ENCODE measurements around the gene SFI1.
"Not testable (repeated sequence)": the region's sequence is repeated elsewhere in the genome, so short reads cannot be mapped to it uniquely, and the experiment has no call there.

The SFI1 gene

DNA sequence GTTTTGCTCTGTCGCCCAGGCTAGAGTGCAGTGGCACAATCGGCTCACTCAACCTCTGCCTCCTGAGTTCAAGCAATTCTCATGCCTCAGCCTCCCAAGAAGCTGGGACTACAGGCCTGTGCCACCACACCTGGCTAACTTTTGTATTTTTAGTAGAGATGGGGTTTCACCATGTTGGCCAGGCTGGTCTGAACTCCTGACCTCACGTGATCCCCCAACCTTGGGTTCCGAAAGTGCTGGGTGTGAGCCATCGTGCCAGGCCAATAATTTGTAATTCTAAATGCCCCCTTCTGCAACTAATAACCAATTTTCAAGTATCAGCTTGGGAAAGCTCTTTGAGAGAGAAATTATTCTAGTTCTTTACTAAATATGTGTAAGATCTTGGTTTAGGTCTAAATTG is 3.0 kb upstream of the SFI1 start:
- FAIRE-seq: not testable (repeated sequence)

DNA sequence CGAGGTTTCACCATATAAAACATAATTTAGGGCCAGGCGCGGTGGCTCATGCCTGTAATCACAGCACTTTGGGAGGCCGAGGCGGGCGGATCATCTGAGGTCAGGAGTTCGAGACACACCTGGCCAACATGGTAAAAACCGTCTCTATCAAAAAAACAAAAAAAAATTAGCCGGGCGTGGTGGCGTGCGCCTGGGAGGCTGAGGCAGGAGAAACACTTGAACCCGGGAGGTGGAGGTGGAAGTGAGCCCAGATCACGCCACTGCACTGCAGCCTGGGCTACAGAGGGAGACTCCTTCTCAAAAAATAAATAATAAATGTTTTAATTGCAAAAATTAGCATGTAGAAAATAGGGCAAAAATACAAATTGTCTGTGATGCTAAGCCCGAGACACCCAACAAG is 993 bp upstream of the SFI1 start:
- FAIRE-seq: no peak

DNA sequence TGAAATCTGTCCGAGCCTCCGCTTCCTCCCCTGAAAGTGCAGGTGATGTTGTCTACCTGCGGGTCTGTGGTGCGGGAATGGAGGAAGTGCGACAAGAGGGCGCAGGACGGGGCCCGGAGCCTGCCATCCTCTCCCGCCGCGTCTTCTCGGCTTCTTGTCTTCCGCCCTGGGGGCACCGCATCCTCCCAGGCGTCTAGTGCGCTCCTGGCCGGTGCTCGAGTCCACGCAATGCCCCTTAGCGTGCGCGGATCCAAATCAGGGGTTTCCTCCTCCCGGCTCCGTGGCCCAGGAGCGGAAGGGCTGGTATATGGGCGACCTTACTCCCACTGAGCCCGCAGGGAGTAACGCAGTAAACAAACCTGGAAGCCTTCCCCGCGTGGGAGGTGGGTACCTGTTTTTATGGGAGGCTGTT is 405 bp downstream of the SFI1 start:
- no peak for FAIRE-seq

DNA sequence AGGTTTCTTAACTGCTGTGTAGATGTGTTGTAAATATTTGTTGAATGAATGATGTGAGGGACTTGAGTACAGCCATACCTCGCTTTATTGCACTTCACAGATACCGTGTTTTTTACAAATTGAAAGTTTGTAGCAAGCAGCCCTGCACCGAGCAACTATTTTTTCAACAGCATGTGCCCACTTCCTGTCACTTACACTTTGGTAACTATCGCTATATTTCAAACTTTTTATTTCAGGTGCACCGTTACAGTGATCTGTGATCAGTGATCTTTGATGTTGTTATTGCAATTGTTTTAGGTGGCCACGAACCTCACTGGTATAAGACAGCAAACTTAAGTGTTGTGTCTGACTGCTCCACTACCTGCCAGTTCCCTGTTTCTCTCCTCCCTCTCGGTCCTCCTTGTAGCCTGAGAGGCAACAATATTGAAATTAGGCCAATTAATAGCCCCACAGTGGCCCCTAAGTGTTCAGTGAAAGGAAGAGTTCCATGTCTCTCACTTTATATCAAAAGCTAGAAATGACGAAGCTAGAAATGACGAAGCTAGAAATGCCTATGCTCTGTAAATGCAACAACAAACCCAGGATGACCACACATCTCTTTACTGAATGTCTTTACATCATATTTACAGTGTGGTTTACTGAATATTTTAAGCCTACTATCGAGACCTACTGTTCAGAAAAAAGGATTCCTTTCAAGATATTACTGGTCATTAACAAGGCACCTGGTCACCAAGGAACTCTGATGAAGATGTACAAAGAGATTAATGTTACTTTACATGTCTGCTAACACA is 1.0 kb downstream of the SFI1 start:
- no peak for FAIRE-seq

DNA sequence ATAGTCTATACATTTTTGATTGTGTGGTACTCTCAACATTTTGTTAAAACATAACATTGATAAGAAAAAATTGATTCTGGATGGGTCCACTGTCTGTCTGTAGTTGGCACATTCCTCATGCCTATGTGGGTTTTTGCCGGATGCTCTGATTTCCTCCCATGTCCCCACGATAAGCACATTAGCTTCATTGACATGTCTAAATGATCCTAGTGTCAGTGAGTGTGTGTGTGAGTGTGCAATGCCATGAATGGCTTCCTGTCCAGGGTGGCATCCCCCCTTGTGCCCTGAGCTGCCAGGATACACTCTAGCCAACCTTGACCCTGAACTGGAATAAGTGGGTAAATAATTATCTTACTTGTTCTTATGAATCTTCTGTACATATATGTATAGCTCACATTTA is 5.4 kb downstream of the SFI1 start:
- FAIRE-seq: no peak

DNA sequence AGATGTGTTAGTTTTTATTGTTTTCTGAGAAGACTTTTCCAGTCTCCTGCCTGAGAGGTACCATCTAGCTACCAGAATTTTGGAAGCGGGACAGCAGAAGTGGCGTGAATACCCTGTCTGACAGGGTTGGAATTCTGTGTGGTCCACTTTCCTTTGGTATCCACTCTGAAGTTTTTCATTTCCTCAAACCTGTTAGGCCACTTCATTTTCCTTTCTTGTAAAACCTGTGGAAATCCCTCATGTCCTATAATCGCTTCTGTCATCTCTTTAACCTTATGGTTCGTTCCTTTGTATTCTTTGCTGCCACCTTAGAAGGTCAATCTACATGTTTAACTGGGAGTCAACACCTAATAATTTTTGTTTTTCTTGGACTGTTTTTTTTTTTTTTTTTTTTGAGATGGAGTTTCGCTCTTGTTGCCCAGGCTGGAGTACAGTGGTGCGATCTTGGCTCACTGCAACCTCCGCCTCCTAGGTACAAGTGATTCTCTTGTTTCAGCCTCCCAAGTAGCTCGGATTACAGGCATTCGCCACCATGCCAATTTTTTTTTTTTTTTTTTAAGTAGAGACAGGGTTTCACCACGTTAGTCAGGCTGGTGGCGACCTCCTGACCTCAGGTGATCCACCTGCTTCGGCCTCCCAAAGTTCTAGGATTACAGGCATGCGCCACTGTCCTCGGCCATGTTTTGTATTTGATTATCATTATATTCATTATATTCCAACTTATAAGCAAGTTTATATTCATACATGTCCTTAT is 7.1 kb downstream of the SFI1 start:
- FAIRE-seq: no peak

DNA sequence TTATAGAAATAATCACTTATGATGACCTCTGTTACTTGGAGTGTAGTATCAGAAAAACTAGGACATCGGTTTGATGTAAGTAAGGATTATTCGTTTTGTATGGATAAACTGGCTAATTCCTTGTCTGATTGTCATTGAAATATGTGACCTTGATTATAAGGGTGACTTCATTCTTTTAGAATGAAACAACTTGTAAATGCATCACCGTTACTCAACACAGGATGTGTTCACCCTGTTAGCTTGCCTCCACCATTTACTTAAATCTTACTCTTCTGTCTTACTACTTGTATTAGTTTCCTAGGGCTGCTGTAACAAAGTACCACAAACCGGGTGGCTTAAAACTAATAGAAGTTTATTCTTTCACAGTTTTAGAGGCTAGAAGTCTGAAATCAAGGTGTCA is 7.9 kb downstream of the SFI1 start:
- no peak for FAIRE-seq

DNA sequence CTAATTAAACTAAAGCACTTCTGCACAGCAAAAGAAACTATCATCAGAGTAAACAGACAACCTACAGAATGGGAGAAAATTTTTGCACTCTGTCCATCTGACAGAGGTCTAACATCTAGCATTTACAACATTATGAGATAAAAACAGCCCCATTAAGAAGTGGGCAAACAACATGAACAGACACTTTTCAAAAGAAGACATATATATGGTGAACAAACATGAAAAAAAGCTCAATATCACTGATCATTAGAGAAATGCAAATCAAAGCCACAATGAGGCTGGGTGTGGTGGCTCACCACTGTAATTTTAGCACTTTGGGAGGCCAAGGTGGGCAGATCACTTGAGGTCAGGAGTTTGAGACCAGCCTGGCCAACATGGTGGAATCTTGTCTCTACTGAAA is 11.2 kb downstream of the SFI1 start:
- not testable (repeated sequence) for FAIRE-seq

DNA sequence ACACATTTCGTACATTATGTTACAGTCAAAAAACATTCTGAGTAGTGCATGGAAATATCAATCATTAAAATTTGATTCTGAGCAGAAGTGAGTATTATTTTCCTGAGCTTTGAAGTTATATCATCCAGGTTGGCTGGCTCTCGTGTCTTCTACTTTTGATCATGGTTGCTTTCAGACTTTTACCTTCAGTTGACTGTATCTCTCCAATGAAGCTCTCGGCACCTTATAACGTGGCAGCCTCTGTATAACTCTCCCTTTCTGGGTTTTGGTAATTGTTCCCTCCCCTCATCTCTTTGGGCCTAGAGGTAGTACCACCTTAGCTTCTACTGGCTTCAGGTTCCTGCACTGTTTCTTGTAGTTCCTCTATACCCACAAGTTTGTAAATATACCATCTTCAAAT is 12.2 kb downstream of the SFI1 start:
- FAIRE-seq: no peak

GRCh38 chr22:31509061-31509762 is 12.9 kb downstream of the SFI1 start:
- no peak for FAIRE-seq

- FAIRE-seq: no peak
Observed at GRCh38 chr22:31520051-31520450, 23.7 kb downstream of the SFI1 start.

DNA sequence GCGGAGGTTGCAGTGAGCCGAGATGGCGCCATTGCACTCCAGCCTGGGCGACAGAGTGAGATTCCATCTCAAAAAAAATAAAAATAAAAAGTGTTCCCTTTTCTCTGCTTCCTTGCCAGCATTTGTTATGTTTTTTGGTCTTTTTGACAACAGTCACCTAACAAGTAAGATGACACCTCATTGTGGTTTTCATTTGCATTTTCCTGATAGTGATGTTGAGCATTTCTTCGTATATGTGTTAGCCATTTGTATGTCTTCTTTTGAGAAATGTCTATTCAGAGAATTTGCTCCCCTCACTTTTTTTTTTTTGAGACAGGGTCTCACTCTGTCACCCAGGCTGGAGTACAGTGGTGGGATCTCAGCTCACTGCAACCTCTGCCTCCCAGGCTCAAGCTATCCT is 27.8 kb downstream of the SFI1 start:
- not testable (repeated sequence) for FAIRE-seq

DNA sequence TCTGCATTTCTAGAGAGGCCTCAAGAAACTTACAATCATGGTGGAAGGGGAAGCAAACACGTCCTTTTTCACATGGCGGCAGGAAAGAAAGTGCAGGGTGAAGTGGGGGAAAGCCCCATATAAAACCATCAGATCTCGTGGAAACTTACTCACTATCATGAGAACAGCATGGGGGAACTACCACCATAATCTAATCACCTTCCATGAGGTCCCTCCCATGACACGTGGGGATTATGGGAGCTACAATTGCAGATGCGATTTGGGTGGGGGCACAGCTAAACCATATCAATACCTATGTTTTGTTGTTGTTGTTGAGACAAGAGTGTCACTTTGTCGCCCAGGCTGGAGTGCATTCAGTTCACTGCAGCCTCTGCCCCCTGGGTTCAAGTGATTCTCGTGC is 29.9 kb downstream of the SFI1 start:
- no peak for FAIRE-seq

DNA sequence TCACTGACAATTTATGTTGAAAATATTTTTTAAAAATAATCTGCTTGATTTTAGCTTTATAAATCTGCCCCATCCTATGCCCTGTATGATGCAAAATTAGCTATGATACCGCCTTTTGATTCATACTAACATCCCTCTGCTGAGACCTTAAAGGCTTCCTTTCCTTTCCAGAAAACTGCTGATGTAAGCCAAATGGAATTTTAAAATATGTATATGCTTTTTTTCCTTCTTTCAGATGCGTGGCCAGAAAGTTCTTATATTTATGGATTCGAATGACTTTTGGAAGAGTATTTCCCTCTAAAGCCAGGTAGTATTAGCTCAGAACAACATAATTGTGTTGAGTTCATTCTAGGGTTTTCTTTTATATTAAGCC is 34.5 kb downstream of the SFI1 start:
- FAIRE-seq: no peak

DNA sequence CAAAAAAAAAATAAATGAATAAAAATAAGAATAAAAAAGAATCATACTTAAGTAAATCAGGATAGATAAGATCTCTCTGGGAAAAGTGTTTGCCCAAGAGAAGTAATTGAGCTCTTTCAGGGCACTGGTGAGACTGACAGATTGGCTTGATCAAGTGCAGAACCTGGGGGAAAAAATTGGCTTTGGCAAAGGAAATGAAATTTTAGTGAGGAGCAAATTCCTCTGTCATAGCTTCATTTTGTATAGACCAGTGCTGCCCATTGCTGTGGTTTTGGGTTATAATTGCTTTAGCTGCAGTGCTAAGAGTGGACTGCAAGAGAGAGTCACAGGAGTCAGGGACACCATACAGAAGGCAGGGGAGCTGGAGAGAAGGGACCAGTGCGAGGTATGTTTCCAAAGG is 35.7 kb downstream of the SFI1 start:
- no peak for FAIRE-seq

GRCh38 chr22:31533374-31533773 is 37.0 kb downstream of the SFI1 start:
- FAIRE-seq: no peak

DNA sequence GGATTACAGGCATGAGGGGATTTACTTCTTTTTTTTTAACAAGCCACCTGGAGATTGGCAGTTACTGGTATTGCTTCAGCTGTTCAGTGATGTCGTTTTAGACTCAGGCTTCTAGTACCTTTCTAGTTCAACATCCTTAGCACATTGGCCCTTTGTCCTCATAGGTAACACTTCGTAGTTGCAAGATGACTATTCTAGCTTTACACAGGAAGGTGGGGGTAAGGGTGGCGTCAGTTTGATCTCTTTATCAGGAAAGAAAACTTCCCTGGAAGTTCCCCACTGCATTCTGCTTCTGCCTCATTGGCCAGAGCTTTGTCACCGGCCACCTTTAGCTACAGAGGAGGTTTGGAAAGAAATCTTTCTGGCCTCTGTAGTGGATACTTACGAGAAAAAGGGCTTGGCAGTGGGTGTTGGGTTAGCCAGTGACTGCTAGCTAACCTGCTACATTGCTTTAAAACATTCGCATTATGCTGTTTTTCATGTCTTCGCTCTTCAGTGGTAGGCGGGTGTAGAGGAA is 40.7 kb downstream of the SFI1 start:
- FAIRE-seq: no peak

- no peak for FAIRE-seq
Observed at GRCh38 chr22:31538815-31539214, 42.5 kb downstream of the SFI1 start.

- not testable (repeated sequence) for FAIRE-seq
Observed at GRCh38 chr22:31540166-31540565, 43.8 kb downstream of the SFI1 start.

- FAIRE-seq: no peak
Observed at GRCh38 chr22:31540966-31541365, 44.6 kb downstream of the SFI1 start.

GRCh38 chr22:31544481-31545480 is 48.4 kb downstream of the SFI1 start:
- no peak for FAIRE-seq

GRCh38 chr22:31550871-31551370 is 54.6 kb downstream of the SFI1 start:
- no peak for FAIRE-seq

Measured in G401.6 (cell line).